GM19452 (cell line): ENCODE data around the gene CDK12.

ENCODE experiments used
- ATAC-seq: cut with Tn5 transposase; IDR thresholded peaks from one replicate; pipeline ENCODE4 v1.9.1; 2021; ENCODE audit not compliant: unreplicated experiment

The CDK12 gene

DNA sequence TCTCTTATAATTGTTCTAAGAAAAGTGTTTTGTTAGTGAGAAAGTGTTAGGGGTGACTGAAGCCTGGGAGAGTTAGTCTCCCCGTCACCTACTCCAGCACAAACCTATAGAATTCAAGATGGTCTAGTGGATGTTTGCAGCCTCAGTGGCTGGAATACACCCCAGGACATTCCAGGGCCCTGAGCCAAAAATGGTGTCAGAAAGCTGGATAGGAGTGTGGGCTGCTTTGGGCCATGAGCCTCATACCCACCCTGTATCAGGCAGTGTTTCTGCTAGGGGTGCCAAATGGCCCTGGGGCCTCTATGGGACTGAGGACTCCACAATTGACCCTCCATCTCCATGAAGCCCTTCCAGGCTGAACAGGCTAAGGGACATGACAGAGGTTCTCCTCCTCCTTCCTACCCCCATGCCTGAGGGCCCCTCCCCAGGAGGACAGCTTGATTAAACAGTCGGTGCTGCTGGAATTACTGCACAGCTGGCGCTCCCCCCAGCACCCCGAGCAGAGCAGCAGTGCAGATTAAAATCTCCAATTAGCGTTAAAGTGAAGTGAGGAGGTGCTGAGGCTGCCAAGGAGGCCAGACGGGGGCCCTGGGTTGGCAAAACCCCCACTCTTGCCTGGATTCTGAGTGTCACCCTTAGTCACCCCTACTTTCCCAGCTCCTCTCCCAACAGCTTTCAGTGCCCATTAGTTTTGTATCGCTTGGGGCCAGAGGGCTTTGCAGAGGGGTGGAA, 87.4 kb downstream of the CDK12 start:
- no peak for ATAC-seq

- ATAC-seq, result no peak
Observed at GRCh38 chr17:39549747-39550573, 88.7 kb downstream of the CDK12 start.

DNA sequence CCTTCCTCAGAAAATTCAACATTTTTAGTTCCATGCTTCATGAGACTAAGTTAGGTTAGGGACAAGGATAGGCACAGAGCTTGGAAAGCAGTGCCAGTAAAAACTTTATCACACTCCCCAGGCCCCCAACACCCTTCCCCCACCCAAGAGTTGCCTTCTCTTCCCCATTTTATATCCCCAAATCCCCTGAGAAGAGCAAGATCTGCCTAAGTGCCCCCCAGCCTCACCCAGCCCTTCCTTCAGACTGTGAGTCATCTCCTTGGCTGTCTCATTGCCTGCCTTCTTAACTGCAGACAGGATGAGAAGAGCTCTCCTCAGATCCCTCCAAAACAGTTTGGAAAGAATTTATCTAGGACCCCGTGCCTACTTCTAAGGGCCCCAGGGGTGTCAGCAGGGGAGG, 90.6 kb downstream of the CDK12 start:
- no peak for ATAC-seq

DNA sequence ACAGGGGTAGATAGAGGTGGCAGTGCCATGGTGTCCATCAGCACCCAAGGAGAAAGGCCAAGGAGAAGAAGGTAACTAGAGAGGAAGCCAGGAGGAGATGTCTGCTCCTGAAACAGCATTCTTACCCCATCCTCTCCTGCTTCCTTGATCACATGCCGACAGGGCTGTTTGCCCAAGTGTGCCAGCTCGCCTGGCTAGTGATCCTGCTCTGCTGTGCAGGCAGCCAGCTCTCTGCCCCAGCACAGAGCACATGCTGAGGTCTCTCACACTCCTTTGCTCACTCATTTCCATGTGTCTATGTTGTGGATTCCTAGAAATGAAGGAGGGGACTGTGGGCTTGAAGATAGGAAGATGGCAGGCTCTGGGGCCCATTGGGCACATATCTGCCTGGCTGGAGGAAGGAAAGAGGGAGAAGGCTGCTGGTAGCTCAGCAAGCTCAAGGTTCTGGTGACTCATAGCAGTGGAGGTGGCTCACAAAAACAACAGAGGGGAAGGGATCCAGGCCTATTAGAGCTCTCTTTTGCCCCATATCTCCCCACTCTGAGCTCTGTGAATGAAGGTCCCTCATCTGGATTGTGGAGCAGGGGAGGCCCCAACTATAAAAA, 92.2 kb downstream of the CDK12 start:
- ATAC-seq, result no peak

DNA sequence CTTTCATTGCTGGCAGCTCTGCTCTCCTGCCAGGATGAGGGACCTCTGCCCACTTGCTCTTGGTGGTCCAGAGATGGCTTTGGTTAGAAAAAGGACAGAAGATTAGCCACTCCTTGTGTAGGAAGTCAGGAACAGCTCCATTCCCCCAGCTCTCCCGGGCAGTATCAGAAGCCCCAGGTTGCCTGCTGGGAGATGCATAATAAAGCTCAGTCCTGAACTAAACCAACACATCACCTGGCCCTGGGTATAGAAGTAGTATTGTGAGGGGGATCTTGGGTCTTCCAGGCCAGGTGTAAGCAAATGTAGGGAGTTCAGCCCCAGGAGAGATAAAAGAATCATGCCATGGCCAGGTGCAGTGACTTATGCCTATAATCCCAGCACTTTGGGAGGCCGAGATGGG, 94.1 kb downstream of the CDK12 start:
- no peak for ATAC-seq

- ATAC-seq, result no peak
Observed at GRCh38 chr17:39556423-39556822, 95.1 kb downstream of the CDK12 start.

GRCh38 chr17:39562395-39562794, 101.1 kb downstream of the CDK12 start:
- no peak for ATAC-seq

- ATAC-seq, result no peak
Observed at GRCh38 chr17:39562976-39563375, 101.7 kb downstream of the CDK12 start.

- no peak for ATAC-seq
Observed at GRCh38 chr17:39563476-39563875, 102.2 kb downstream of the CDK12 start.

- ATAC-seq, result no peak
Observed at GRCh38 chr17:39564211-39564848, 103.0 kb downstream of the CDK12 start.

DNA sequence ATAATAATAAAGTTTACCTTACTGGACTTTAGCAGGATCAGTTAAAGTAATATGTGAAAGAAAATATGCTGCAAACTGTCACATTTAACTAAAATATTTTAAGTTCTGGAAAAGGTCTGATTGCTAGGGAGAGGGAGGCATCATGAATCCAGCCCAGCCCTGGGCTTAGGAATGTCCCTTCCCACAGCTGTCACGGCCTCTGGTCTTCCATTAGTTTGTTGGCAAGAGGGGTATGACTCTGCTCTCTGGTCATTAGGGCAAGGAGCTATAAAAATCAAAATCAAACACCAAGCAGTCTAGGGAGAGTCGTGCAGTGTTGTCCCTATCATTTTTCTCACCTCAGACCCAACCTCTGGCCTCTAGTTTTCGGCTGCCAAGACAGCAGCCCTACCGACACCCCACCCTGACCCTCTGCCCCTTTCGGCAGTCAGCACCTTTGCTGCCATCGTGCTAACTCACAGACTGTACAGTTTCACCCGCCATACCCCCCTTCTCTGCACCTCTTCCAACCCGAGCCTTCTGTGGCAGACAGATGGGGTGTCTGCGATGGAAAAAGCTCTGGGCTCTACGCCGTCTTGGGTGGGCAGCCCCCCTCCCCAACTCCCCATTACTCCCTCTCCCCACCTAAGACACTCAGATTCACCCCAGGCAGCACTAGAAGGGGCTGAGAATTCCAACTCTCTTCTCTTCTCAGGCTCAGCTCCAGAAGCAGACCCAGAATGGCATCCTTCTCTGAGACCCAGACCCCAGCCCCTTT, 105.0 kb downstream of the CDK12 start:
- ATAC-seq, result no peak

GRCh38 chr17:39568702-39569101, 107.4 kb downstream of the CDK12 start:
- ATAC-seq, result no peak

DNA sequence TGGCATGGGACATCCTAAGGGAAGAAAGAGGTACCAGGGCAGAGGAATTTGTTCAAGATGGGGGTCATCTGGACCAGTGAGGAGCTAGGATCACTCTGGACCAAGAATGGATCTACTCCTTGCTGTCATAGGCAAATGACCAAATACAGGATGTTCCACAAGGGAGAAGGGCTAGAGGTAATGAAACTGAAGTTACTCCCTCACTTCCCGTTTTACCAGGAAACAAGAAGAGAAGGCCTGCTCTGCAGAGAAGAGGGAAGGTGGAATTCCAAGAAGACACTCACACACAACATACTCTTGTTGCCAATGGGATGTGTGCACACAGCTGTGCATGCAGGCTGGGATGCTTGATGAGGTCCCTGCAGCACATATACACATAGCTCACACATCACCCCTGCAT, 107.8 kb downstream of the CDK12 start:
- ATAC-seq, result no peak

- no peak for ATAC-seq
Observed at GRCh38 chr17:39572121-39572520, 110.8 kb downstream of the CDK12 start.

GRCh38 chr17:39573447-39574298, 112.4 kb downstream of the CDK12 start:
- no peak for ATAC-seq

DNA sequence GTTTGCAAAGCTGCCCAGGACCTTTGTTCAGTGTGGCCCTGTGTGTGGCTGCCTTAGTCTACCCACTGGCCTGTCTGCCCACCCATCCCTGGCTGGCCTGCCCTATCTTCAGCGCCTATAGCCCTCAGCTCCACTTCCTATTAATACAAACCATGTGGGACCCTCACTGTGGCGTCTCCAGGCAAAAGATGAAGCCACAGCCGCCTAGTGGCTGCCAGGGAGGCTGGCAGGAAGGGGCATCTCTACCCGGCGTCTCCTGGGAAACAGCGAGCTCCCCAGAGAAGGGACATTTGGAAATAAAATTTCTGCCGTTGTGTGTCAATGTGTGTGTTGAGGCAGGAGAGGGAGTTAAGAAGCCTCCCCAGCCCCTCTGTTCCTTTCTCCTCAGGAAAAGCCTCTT, 114.9 kb downstream of the CDK12 start:
- no peak for ATAC-seq

- ATAC-seq, result no peak
Observed at GRCh38 chr17:39578272-39578671, 117.0 kb downstream of the CDK12 start.

DNA sequence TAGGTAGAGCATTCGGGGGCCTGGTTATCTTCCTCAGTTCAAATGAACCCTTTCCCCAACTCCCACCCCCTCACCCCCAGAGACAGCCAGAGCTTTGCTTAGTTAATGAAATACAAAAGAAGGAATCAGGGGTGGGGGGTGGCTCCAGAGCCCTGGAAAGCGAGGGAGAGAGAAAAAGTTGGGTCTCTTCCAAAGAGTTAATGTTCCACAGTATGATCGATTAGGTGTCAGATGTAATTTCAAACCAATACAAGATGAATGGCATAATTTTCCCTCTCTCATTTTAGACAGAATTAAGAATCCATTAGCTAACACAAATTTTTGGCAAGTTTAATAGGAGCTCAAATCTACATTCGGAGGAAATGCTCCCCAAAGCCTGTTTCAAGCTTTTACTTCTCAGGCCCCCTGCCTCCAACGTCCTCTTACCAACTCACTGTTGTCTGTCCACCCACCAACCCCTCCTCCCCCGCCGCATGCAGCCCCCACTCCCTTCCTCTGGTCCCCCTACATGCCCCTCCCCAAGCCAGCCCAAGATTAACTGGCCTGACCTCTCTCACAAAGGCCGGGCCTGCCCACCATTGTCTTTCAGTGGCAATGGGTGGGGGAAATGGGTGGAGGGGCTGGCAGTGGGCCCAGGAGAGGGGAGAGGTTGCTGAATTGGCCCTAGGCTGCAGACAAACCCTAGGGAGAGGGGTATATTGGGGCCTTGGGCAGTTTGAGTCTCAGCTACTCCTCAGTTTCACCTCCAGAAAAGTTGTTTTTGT, 118.2 kb downstream of the CDK12 start:
- no peak for ATAC-seq

- no peak for ATAC-seq
Observed at GRCh38 chr17:39580082-39580468, 118.8 kb downstream of the CDK12 start.
